Gastroesophageal sphincter (tissue), 4 donors: ENCODE data around the gene KDM2A. TPM values are rescaled to one million over a fixed set of nuclear protein-coding genes. Genes with fewer than 3 reads are reported as not detected.

ENCODE experiments used
- ATAC-seq: fragments of 150-250 bp; one replicate; pipeline ENCODE4 v1.9.1; 2016; ENCODE audit warnings: mild to moderate bottlenecking, moderate library complexity
- H3K27ac ChIP-seq, 4 donors: fragments of 200-600 bp; sonication (generic) in 3 of 4; 1 replicate in 3 of 4; 2 replicates in 1 of 4; pipeline ENCODE4 v1.5.1; 2016 to 2019
- H3K27me3 ChIP-seq: fragments of 200-600 bp; sonication (generic); one replicate; pipeline ENCODE4 v1.5.1; 2019
- H3K36me3 ChIP-seq, 2 donors: fragments of 200-600 bp; sonication (generic); one replicate each; pipeline ENCODE4 v1.5.1; 2019; ENCODE audit warnings: control low read depth in 1 of 2
- H3K4me1 ChIP-seq, 3 donors: fragments of 200-600 bp; sonication (generic); 1 replicate in 2 of 3; 2 replicates in 1 of 3; pipeline ENCODE4 v1.5.1; 2016 to 2019; ENCODE audit warnings: control low read depth in 2 of 3
- H3K4me3 ChIP-seq, 2 donors: fragments of 200-600 bp; sonication (generic); one replicate each; pipeline ENCODE4 v1.5.1; 2019; ENCODE audit warnings: mild to moderate bottlenecking in 1 of 2, moderate library complexity in 1 of 2
- H3K9me3 ChIP-seq, 3 donors: fragments of 200-600 bp; sonication (generic); one replicate each; pipeline ENCODE4 v1.5.1; 2017 to 2019; ENCODE audit warnings: control low read depth in 2 of 3
- EP300 ChIP-seq: sonication (generic); formaldehyde crosslinking; IDR thresholded peaks from one replicate; pipeline ENCODE4 v1.6.1; 2017; ENCODE audit warnings: antibody characterized with exemption, mild to moderate bottlenecking
- POLR2A ChIP-seq, 2 donors: fragments of 450-650 bp; IDR thresholded peaks; one replicate each; pipeline ENCODE4 v1.6.1; 2017; ENCODE audit warnings: antibody characterized with exemption in 2 of 2, mild to moderate bottlenecking in 2 of 2, moderate library complexity in 1 of 2
- POLR2AphosphoS5 ChIP-seq: sonication (generic); formaldehyde crosslinking; IDR thresholded peaks from one replicate; pipeline ENCODE4 v1.6.1; 2017; ENCODE audit warnings: antibody characterized with exemption
- WGBS, 2 donors: methylation state at CpG; one replicate each; pipeline ENCODE4 v1.1.5; 2018; ENCODE audit warnings: low coverage in 1 of 2; 5-methylcytosine and 5-hydroxymethylcytosine counted together
- total RNA-seq, 4 donors: library from RNA; depleted of rRNA; stranded (reverse); fragments of >200 nt; gene quantifications; one replicate each; pipeline ENCODE4 v1.1.0, GENCODE V29; 2016
- TF ChIP-seq, protein P1 (sequence below), 4 experiments: fragments of 200-600 bp in 2 of 4; fragments of 450-650 bp in 2 of 4; sonication (generic) in 1 of 4; IDR thresholded peaks; one replicate each; pipeline ENCODE4 v1.5.1; 2017 to 2019; ENCODE audit warnings: antibody characterized with exemption in 4 of 4, mild to moderate bottlenecking in 2 of 4, moderate library complexity in 2 of 4

KDM2A gene
- total RNA-seq, 4 donors from 2014 or later: 35.4 to 68.0 (median 48.3) TPM

DNA sequence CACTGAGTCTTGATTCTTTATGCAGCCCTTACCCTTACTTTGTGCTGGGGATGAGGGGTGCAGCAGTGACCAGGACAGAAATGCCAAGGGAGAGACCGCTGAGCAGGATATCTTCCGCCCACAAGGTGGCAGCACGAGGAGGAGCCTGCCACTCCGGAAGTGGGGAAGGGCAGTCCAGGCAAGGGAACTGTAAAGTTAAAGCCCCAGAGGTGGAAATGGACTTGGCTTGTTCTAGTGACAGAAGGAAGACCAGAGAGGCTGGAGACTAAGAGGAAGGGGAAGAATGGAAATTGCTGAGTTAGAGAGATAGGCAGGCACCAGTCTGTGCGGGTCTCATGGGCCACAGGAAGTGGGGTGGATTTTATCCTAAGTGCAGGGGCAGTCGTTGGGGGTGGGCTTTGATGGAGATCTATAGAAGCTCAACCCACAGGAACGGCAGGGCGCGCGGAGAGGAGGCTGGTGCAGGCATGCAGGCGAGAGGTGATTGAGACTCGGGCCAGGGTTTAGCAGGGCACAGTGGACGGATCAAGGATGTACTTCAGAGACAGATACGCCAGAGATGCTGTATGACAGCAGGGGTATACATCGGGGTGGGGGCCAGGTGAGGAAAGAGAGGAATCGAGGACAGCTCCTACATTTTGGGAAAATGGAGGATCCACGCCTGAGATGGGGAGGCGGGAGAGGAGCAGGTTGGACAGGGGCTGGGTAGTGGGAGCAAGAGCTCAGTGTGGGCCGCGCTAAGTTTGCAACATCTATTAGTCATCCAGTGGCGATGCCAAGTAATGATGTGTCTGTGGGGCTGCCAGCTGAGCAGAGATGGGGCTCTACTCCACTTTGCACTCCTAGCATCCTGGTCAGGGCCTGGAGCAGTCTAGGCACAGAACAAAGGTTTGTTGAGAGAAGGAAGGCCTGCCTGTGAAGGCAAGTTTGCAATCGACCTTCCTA, 143.9 kb downstream of the KDM2A start:
- no peak for TF ChIP-seq POLR2AphosphoS5
- TF ChIP-seq, protein P1, sequence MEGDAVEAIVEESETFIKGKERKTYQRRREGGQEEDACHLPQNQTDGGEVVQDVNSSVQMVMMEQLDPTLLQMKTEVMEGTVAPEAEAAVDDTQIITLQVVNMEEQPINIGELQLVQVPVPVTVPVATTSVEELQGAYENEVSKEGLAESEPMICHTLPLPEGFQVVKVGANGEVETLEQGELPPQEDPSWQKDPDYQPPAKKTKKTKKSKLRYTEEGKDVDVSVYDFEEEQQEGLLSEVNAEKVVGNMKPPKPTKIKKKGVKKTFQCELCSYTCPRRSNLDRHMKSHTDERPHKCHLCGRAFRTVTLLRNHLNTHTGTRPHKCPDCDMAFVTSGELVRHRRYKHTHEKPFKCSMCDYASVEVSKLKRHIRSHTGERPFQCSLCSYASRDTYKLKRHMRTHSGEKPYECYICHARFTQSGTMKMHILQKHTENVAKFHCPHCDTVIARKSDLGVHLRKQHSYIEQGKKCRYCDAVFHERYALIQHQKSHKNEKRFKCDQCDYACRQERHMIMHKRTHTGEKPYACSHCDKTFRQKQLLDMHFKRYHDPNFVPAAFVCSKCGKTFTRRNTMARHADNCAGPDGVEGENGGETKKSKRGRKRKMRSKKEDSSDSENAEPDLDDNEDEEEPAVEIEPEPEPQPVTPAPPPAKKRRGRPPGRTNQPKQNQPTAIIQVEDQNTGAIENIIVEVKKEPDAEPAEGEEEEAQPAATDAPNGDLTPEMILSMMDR (IDR thresholded peaks at IDR 0.05): peak in 3 of 4 experiments; percentile 79 to 90 (median 82)
- no peaks in the 10 kb centered on the region for H3K9me3 ChIP-seq
- peak overlapping the region in 3 of 4 donors; percentile 49 to 63 (median 52) for H3K27ac ChIP-seq
- no peaks in the 10 kb centered on the region for H3K27me3 ChIP-seq
- H3K4me1 ChIP-seq: peaks cover 0 to 56% (median 24%) of the 10 kb centered on the region in 3 donors
- H3K4me3 ChIP-seq: no peak overlapping the region
- peak; percentile 57 for ATAC-seq
- no peaks in the 10 kb centered on the region for H3K36me3 ChIP-seq
- 50 to 53% methylated on average over 17 to 18 of the region's 22 CpGs for WGBS, 2 donors

DNA sequence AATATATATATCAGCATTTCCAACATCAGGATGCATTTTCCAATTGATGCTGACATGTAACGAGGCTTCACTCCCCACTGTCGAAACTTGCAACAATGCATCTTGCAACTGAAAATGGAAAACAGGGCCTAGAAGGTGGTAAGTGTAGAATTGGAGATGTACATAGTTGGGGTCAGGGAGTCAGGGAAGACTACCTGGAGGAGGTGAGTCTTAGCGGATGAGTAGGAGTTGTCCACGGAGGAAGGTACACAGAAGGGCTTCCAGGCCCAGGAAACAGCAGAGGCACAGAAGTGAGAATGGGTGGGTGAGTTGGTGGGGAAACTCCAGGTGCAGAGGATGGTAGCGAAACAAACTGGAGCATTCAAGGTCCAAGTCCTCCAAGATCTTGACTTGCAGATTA, 145.2 kb downstream of the KDM2A start:
- Histone ChIP-seq H3K4me3 (no peak overlapping the region), H3K27me3 (no peaks in the 10 kb centered on the region), H3K9me3 (no peaks in the 10 kb centered on the region), H3K36me3 (peaks cover 0 to 5% of the 10 kb centered on the region in 2 donors), H3K27ac (no peak overlapping the region), H3K4me1 (peaks cover 0 to 69% (median 37%) of the 10 kb centered on the region in 3 donors)
- 91 to 94% methylated on average over 3 of the region's 5 CpGs for WGBS, 2 donors
- ATAC-seq: no peak
- TF ChIP-seq, protein P1 (IDR thresholded peaks at IDR 0.05): no peak
- TF ChIP-seq POLR2A (IDR thresholded peaks at IDR 0.05): no peak
- TF ChIP-seq POLR2AphosphoS5: no peak
- no peak for TF ChIP-seq EP300

DNA sequence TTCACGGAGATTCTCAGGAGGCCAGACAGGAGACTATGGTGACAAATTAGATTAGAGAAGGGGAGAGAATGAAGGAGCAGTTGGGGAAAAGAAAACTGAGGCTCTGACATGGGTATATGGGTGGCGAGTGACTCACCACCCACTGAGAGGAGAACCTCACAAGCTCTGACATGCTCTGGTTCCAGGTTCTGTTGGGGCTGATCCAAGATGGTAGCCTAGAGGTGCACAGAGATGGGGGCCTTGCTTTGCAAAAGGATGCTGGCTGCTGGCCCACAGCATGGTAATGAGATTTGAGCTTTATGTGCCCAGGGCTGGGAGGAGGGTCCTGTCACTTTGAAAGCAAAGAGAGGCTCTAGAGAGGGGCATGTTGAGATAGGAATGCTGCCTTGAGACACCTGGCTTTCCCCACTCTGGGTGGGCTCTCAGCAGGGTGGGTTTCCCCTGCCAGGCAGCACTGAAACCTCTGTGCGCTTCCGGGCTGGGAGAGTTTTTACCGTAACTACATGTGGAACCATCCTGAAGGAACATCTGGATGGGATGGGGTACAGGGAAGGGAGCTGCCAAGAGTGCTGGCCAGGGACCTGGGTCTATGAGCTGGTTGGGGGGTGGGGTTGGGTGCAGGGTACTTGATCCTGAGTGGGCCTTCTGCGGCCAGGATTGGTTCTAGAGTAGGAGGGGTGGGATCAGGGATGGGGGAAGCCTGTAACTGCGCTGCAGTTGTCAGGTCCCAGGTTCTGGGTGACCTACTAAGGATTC, 146.0 kb downstream of the KDM2A start:
- H3K36me3 ChIP-seq: peaks cover 0 to 5% of the 10 kb centered on the region in 2 donors
- no peaks in the 10 kb centered on the region for H3K9me3 ChIP-seq
- 82 to 90% methylated on average over 2 to 3 of the region's 7 CpGs for WGBS, 2 donors
- H3K27me3 ChIP-seq: no peaks in the 10 kb centered on the region
- peak overlapping the region in 3 of 4 donors; percentile 83 to 88 (median 83) for H3K27ac ChIP-seq
- H3K4me3 ChIP-seq: no peak overlapping the region
- TF ChIP-seq POLR2A (IDR thresholded peaks at IDR 0.05) (no peak), EP300 (no peak), POLR2AphosphoS5 (no peak)
- TF ChIP-seq, protein P1 (IDR thresholded peaks at IDR 0.05): no peak
- peaks cover 6 to 77% (median 45%) of the 10 kb centered on the region in 3 donors for H3K4me1 ChIP-seq
- ATAC-seq: no peak

DNA sequence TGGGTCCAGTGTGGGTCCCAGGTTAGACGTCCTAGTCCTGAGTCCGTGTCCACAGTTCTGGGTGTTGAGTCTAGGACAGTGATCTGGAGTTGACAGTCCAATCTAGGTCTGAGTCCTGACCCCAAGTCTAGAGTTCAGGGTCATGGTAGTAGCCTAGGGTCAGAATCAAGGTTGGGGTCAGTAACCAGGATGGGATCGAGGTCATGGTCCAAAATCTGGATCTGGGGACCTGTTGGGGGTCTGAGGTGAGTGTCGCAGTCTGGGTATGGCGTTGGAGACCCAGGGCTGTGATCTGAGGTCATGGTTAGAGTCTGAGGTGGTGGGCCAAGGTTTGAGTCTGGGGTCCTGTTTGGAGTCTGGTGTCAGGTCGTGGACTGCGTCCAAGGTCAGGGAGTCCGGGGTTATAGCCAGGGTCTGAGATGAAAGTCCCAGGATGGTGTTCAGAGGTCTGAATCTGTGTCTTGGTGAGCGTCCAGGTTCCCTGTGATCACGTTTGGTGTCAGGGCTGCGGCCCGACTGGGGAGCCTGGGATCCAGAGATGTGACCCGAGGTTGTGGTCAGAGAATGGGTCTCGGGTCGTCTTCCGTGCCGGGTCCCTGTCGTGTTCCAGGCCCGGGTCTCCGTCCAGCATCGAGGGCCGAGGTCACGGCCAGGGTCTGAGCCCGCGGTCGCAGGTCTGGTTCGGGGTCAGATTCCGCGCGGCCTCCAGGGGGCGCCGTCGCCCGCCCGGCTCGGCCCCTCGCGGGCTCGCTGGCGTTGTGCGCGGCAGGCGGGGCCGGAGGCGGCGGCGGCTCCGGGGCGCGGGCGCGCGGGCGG, 146.8 kb downstream of the KDM2A start:
- ATAC-seq: peak; percentile 82
- TF ChIP-seq, protein P1 (IDR thresholded peaks at IDR 0.05): peak in 3 of 4 experiments; percentile 77 to 94 (median 94)
- no peak for TF ChIP-seq POLR2A (IDR thresholded peaks at IDR 0.05)

More for the DNA sequence above, 146.8 kb downstream of the KDM2A start:
- Histone ChIP-seq H3K27ac (peak overlapping the region; percentile 16 to 88 (median 83)), H3K36me3 (peaks cover 0 to 5% of the 10 kb centered on the region in 2 donors), H3K9me3 (no peaks in the 10 kb centered on the region), H3K4me3 (peak overlapping the region in 1 of 2 donors; percentile 96), H3K4me1 (peaks cover 7 to 84% (median 53%) of the 10 kb centered on the region in 3 donors), H3K27me3 (no peaks in the 10 kb centered on the region)
- WGBS, 2 donors: 74% methylated on average over 3 of the region's 54 CpGs; no CpG with 5 or more reads in 1 of the 2 donors
